HG02943 (cell line): ENCODE measurements around the gene BABAM2.
"Not testable (repeated sequence)": the region's sequence is repeated elsewhere in the genome, so short reads cannot be mapped to it uniquely, and the experiment has no call there.

Source experiments
- ATAC-seq: cut with Tn5 transposase; IDR thresholded peaks from one replicate; pipeline ENCODE4 v1.9.1; 2021; ENCODE audit warnings: mild to moderate bottlenecking, low read depth, moderate library complexity; ENCODE audit not compliant: unreplicated experiment

The BABAM2 gene

DNA sequence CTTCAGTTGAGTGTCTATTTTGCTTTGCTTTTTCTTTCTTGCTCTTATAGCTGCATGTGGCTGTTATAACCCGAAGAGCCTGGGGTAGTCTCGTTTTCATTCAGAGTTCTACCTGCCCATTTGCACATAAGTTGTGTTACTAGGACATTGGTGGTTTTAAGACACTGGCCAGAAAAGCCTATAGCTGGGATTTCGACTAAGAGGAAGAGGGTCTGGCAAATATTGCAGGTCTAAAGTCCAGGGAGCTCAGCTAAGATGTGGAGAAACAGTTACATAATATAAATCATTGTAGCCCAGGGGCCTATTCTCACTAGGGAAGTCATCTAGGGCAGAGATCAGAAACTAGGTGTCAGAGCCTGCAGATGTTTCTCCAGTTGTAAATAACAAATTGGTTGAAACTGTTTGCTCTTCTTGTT lies 120.8 kb downstream of the BABAM2 start:
- no peak for ATAC-seq

DNA sequence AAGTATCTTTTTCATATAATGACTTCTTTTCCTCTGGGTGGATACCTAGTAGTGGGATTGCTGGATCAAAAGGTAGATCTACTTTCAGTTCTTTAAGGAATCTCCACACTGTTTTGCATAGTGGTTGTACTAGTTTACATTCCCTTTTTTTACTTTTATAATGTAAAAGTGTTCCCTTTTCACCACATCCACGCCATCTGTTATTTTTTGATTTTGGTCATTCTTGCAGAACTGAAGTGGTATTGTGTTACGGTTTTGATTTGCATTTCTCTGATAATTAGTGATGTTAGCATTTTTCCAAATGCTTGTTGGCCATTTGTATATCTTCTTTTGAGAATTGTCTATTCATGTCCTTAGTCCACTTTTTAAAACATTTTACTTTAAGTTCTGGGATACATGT lies 127.9 kb downstream of the BABAM2 start:
- not testable (repeated sequence) for ATAC-seq

DNA sequence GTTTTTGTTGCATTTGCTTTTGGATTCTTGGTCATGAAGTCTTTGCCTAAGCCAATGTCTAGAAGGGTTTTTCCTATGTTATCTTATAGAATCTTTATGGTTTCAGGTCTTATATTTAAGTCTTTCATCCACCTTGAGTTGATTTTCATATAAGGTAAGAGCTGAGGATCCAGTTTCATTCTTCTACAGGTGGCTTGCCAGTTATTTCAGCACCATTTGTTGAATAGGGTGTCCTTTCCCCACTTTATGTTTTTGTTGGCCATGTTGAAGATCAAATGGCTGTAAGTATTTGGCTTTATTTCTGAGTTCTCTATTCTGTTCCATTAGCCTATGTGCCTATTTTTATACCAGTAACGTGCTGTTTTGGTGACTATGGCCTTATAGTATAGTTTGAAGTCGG lies 129.0 kb downstream of the BABAM2 start:
- ATAC-seq, result not testable (repeated sequence)

DNA sequence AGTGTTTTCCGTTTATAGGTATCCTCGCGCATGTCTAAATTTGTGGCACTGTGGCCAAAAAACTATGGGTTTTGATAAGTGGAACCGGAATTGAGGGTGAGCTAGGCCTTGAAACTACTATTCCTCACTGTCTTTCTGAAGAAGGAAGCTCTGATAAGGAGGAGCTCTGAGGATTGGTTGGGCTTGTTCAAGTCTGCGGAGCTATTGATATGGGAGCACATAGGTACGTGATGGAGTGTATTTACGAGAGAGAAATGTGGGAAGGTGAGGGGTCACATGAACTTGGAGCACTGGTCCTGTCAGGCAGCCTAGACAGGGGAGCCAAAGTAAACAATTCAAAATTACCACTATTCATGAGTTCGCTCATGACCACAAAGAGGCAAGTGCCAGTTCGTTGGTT lies 131.4 kb downstream of the BABAM2 start:
- no peak for ATAC-seq

DNA sequence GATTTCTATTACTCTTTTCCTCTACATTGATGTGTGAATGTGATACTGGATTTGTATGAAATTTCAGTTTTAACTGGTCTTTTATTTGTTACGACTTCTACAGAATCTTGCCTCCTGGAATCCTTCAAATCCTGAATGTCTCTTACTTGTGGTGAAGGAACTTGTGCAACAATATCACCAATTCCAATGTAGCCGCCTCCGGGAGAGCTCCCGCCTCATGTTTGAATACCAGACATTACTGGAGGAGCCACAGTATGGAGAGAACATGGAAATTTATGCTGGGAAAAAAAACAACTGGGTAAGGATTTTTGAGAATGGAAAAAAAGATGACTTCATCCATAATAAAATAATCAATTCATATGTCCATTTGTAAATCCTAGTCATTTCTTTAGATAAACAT lies 134.6 kb downstream of the BABAM2 start:
- no peak for ATAC-seq

DNA sequence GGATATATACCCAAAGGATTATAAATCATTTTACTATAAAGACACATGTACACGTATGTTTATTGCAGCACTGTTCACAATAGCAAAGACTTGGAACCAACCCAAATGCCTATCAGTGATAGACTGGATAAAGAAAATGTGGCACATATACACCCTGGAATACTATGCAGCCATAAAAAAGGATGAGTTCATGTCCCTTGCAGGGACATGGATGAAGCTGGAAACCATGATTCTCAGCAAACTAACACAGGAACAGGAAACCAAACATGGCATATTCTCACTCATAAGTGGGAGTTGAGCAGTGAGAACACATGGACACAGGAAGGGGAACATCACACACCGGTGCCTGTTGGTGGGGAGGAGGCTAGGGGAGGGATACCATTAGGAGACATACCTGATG lies 135.7 kb downstream of the BABAM2 start:
- ATAC-seq, result not testable (repeated sequence)

DNA sequence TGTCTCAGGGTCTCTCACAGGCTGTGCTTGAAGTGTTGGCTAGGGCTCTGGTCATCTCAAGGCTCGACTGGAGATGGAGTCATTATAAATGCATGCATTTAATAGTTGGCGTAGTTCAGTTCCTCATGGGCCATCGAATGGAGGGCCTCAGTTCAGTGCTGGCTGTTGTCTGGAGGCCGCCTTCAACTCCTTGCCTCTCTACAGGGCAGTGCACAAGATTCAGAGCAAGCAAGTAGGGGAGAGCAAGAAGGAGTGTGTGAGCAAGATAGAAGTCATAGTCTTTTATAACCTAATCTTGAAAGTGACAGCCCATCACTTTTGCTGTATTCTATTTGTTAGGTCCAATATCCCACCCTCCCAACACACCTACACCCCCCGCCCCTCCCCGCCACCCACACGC lies 137.5 kb downstream of the BABAM2 start:
- ATAC-seq, result no peak

DNA sequence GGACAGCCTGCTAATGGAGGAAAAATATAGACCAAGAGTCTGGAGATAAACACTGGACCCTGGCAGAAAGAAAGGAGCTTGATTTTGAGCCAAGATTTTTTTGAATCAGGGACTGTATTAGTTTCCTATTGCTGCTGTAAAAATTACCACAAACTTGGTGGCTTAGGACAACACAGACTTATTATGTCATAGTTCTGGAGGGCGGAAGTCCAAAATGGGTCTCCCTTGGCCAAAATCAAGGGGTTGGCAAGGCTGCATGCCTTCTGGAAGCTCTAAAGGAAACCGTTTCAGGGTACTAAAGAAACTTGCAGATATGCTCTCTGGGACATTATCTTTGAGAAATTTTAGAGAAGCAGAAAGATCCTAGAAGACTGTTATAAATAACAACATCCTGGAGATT lies 140.1 kb downstream of the BABAM2 start:
- no peak for ATAC-seq

DNA sequence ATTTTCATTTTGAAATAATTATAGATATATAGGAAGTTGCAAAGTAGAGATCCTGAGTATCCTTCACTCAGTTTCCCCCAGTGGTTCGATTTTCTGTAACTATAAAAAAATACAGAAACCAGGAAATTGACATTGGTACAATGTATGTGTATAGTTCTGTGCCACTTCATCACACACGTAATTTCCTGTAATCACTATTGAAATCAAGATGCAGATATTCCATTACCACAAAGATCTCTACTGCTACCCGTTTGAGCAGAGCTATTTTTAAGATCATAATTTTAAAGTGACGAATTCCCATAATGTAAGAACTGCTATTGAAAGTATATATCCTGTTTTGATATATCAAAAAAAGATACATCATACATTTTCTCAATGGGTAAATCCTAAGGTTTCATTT lies 142.3 kb downstream of the BABAM2 start:
- ATAC-seq, result no peak

DNA sequence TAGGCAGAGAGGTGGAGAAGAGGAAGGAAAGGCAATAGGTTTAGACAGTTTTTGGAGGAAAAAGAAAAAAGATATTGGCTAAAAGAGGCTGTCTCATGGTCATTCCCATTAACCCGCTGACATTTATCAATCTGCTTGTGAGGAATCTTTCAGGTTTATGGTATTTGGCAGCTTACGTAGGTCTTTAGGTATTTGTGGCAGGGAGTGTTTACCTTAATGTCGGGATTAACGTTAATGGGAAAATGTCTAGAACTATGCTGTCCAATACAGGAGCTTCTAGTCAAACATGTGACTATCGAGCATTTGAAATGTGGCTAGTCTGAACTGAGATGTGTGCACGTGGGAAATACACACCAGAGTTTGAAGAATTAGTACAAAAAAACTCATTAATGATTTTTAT lies 144.2 kb downstream of the BABAM2 start:
- ATAC-seq, result no peak

DNA sequence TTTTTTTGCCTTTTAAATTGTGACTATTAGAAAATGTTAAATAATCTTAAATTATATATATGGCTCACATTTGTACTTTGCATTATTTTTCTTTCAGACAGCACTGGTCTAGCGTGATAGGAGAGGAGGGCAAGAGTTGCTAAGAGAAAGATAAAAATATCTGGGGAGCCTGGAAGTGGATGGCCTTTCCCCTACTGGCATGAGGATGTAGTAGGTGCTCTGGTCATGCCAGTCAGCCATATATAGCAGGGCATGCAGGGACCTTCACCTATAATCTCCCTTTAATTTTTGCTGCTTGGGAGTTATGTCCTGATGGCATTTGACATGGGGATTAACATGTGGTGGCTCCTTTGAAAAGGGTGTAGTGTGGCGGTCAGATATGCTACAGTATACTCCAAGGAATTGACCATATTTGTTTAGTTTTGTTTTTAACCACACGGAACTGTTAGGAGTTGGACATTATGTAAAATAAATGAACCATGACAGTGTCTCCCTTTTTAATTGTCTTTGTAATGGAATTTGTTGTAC lies 144.7 kb downstream of the BABAM2 start:
- ATAC-seq, result no peak

DNA sequence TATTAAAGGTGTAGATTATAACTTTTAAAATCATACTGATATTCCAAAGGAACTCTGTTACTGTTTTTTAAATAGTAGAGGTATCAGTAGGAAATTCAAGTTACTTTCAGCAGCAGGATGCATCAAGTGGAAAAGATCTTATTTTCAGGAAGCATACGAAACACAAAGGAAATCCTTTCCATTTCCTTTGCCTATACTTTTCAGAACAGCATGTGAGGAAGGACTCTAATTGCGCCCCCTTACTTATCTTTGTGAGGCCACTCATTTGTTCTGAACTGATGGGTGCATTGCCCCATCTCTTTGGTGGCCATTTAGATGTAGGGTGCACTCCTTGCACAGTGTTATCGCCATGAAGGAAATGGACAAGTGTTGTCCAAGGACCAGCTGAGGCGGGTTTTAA lies 145.3 kb downstream of the BABAM2 start:
- no peak for ATAC-seq

DNA sequence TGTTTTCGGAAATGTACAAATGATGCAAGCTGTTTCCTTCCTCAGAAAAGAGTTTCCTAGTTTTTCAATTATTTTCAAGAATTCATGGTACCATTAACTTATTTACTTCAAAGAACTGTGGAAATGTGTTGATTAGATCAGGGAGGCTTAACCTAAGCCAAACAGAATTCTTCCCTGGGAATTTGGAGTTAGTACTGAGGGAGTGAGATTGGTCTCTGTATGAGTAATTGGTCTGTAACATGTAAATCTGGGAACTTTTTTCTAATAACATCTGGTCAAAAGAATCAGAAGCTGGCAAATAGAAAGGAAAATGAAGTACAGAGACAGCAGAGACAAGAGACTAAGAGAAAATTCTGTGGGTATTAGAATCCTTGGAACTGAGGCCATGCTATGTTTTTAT lies 145.8 kb downstream of the BABAM2 start:
- ATAC-seq, result no peak

DNA sequence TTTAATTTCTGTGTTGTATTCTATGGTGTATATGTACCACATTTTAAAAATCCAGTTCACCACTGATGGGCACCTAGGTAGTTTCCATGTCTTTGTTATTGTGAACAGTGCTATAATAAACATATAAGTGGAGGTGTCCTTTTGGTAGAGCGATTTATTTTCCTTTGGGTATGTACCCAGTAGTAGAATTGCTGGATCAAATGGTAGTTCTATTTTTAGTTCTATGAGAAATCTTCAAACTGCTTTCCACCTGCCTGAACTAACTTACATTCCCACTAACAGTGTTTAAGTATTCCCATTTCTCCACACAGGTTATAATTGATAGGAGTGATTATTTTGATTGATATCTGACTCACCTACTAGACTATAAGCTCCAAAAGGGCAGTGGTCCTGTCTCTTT lies 148.2 kb downstream of the BABAM2 start:
- no peak for ATAC-seq

DNA sequence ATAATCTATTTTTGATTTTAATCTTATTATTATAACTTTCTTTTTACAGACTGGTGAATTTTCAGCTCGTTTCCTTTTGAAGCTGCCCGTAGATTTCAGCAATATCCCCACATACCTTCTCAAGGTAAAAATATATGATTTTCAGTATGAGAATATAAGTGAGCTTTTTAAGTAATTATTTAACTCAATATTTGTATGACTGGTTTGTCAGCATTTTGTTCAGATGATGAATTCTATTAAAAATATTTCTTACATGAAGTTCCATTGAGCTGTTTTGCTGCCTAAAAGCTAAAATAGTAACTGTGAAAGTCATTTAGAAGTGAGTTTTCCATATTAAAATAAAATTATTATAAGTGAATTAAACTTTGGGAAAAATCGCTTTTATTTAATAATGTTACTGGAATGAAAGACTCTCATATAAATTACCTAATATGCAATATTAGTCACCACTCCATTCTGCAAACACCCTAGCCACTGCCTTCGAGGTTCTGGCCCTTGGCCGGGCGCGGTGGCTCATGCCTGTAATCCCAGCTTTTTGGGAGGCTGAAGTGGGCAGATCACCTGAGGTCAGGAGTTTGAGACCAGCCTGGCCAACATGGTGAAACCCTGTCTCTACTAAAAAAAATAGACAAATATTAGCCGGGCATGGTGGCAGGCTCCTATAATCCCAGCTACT lies 155.3 kb downstream of the BABAM2 start:
- ATAC-seq, result no peak

DNA sequence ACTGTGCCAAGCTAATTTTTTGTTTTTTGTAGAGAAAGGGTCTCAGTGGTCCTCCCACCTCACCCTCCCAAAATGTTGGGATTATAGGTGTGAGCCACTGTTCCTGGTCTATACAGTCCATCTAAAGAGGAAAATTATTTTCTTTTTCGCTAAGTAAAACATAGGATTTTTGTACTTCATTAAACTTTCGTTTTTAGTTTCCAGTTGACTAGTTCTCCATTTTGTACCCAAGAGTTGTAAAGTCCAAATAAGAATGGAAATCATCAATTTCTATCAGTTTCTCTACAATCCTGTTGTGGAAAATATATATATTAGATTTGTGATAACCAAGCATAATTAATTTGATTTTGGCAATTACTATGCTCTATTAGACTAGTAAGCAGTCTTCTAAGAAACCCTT lies 156.4 kb downstream of the BABAM2 start:
- ATAC-seq, result no peak

DNA sequence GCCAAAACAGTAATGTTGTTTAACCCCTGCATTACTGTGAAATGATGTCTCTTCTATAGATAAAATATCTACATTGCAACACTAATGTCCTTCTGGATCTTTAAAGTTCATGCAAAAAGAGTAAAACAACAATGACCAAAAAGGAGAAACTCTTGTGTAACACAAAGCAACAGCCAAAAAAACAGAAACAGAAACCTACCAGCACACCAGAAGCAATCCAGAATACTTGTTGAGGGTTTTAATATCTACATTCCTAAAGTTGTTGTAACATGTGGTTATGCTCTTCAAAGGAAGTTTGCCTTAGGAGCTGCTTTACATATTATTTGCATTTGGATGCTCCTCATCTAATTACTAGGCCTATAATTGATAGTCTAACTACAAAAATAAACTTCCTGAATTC lies 157.2 kb downstream of the BABAM2 start:
- ATAC-seq, result no peak

DNA sequence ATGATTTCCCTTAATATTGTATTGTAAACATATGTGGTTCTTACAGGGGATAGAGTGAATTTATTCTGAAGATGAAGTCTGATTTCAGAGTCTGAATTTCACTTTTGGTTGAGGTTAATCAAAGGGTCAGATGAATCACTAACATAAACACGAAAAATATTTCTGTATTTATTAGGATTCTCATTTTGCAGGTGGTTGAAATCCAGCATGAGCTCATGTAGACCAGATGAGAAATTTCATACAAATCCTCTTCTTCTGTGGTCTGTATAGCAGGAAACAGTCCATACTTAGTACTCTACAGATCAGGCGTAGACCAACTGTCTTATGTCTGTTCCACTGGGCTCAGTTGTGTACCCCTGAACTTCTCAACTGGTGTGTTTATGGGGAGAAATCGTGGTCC lies 157.8 kb downstream of the BABAM2 start:
- ATAC-seq, result no peak

DNA sequence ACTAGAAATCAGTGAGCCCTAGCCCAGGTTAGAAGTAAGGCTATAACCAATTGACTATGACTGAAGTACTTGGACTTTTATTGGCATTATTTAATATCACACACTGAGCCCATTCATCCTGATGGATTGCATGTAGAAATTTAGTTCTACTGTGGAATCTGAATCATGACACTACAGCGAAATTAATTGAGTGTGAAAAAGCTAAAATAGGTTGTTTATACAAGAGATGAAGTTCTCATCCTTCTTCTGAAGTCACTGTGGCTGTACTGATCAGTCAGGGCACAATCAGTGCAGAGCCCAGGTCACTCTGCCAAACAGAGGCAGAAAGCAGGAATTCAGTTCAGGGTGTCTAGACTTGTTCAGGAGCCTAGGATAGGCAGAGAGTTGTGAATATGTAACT lies 158.9 kb downstream of the BABAM2 start:
- ATAC-seq, result no peak

DNA sequence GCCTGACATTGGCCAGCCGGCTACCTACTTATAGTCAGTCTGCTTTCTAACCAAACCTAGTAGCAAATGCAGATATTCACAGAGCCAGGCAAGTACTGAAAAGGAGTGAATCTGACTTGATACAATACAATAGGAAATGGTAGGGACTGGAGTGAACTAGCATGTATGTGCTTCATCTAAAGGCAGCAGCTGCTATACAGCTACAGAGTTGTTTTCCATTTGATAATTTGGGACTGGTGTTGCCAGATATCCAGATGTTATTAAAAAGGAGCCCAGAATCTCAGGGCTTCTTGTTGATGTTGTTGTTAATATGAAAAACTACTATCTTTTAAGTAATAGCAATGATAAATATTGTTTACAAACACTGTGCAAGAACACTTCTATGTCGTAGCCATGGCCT lies 159.4 kb downstream of the BABAM2 start:
- no peak for ATAC-seq

DNA sequence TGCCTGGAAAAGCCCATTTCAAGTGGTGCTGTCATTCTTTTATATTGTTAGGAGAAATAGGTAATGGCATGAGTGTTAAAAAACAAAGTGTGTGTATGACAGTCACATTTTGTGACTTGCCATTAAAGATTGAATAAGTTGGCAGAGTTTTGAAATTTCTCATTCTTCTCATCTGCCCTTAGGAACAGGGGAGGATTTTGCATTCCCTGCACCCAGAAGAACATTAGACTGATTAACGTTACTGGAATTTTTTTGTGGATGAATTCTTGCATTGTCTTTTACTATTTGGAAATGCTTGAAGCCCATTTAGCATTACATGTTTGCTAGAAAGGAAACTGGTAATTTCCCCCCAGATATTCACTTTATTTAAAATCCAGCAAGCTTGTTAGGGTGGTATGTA lies 162.2 kb downstream of the BABAM2 start:
- no peak for ATAC-seq

DNA sequence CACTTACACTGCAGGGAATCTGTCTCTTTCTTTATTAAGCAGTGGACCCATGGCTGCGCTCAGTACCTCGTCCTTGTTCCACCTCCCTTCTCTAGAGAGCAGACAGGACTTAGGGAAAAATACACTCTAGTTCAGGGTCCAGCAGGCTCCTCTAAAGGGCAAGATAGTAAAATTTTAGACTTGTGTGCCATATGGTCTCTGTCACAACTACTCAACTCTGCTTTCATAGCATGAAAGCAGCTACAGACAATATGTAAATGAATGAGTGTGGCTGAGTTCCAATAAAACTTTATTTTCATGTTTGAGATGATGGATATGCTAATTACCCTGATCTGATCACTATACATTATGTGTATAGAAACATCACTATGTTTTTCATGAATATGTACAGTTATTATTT lies 163.1 kb downstream of the BABAM2 start:
- no peak for ATAC-seq

DNA sequence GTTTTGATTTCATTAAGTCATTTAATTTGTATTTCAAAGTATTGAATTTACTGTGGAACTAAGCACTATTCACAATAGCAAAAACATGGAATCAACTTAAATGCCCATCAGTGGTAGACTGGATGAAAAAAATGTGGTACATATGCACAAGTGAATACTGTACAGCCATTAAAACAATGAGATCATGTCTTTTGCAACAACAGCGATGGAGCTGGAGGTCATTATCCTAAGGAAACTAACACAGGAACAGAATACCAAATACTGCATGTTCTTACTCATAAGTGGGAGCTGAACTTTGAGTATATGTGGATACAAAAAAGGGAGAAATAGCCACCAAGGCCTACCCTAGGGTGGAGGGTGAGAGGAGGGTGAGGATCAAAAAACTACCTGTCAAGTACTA lies 164.4 kb downstream of the BABAM2 start:
- no peak for ATAC-seq
